ENCODE measurements around the gene GREM1. TPM values are rescaled to one million over a fixed set of nuclear protein-coding genes. Genes with fewer than 3 reads are reported as not detected.

GREM1 gene
- total RNA-seq, 3 donors from 2014 or later: 0.30 to 0.42 (median 0.41) TPM

GRCh38 chr15:32709295-32710033 is 8.3 kb upstream of the GREM1 start:
- Mint-ChIP-seq H3K4me1 (ENCODE audit: low read depth) (no peaks in the 10 kb centered on the region), H3K4me3 (no peak overlapping the region), H3K36me3 (ENCODE audit: insufficient read depth) (no peaks in the 10 kb centered on the region), H3K27me3 (ENCODE audit: low read depth) (peaks cover 25% of the 10 kb centered on the region), H3K9me3 (no peaks in the 10 kb centered on the region)
- ATAC-seq (no peak), DNase-seq (no peak)

- peak in 1 of 2 donors; percentile 27 for ATAC-seq
- Mint-ChIP-seq H3K4me3 (no peak overlapping the region), H3K9me3 (no peaks in the 10 kb centered on the region), H3K27me3 (ENCODE audit: low read depth) (peaks cover 47% of the 10 kb centered on the region), H3K36me3 (ENCODE audit: insufficient read depth) (no peaks in the 10 kb centered on the region), H3K4me1 (ENCODE audit: low read depth) (peaks cover 14% of the 10 kb centered on the region)
- DNase-seq: no peak
These were observed 2.5 kb upstream of the GREM1 start for GRCh38 chr15:32715276-32715675.

GRCh38 chr15:32716216-32716914 is 1.4 kb upstream of the GREM1 start:
- peaks cover 14% of the 10 kb centered on the region for H3K4me1 Mint-ChIP-seq (ENCODE audit: low read depth)
- no peak for ATAC-seq
- no peak overlapping the region for H3K4me3 Mint-ChIP-seq
- DNase-seq: no peak
- no peaks in the 10 kb centered on the region for H3K36me3 Mint-ChIP-seq (ENCODE audit: insufficient read depth)
- H3K9me3 Mint-ChIP-seq: no peaks in the 10 kb centered on the region
- peaks cover 55% of the 10 kb centered on the region for H3K27me3 Mint-ChIP-seq (ENCODE audit: low read depth)

GRCh38 chr15:32716915-32717425 is 834 bp upstream of the GREM1 start:
- Mint-ChIP-seq H3K9me3 (no peaks in the 10 kb centered on the region), H3K27me3 (ENCODE audit: low read depth) (peaks cover 55% of the 10 kb centered on the region), H3K4me3 (no peak overlapping the region), H3K4me1 (ENCODE audit: low read depth) (peaks cover 14% of the 10 kb centered on the region), H3K36me3 (ENCODE audit: insufficient read depth) (no peaks in the 10 kb centered on the region)
- DNase-seq (no peak), ATAC-seq (no peak)

GRCh38 chr15:32718227-32718820 is 520 bp downstream of the GREM1 start:
- Mint-ChIP-seq H3K4me1 (ENCODE audit: low read depth) (peaks cover 14% of the 10 kb centered on the region), H3K9me3 (no peaks in the 10 kb centered on the region), H3K27me3 (ENCODE audit: low read depth) (peaks cover 58% of the 10 kb centered on the region), H3K4me3 (no peak overlapping the region), H3K36me3 (ENCODE audit: insufficient read depth) (no peaks in the 10 kb centered on the region)
- DNase-seq (no peak), ATAC-seq (peak; percentile 12 to 23)

- Mint-ChIP-seq H3K4me3 (no peak overlapping the region), H3K36me3 (ENCODE audit: insufficient read depth) (no peaks in the 10 kb centered on the region), H3K27me3 (ENCODE audit: low read depth) (peaks cover 58% of the 10 kb centered on the region), H3K4me1 (ENCODE audit: low read depth) (peaks cover 14% of the 10 kb centered on the region), H3K9me3 (no peaks in the 10 kb centered on the region)
- ATAC-seq: peak; percentile 15 to 19
- DNase-seq: no peak
These were observed 1.3 kb downstream of the GREM1 start for GRCh38 chr15:32718821-32719716.

- DNase-seq: no peak
- ATAC-seq: no peak
- no peaks in the 10 kb centered on the region for H3K36me3 Mint-ChIP-seq (ENCODE audit: insufficient read depth)
- H3K4me1 Mint-ChIP-seq (ENCODE audit: low read depth): peaks cover 13% of the 10 kb centered on the region
- H3K9me3 Mint-ChIP-seq: no peaks in the 10 kb centered on the region
- peaks cover 59% of the 10 kb centered on the region for H3K27me3 Mint-ChIP-seq (ENCODE audit: low read depth)
- no peak overlapping the region for H3K4me3 Mint-ChIP-seq
These were observed 3.8 kb downstream of the GREM1 start for GRCh38 chr15:32721596-32721995.

- no peak for ATAC-seq
- no peak overlapping the region for H3K4me3 Mint-ChIP-seq
- H3K4me1 Mint-ChIP-seq (ENCODE audit: low read depth): peaks cover 8% of the 10 kb centered on the region
- no peak for DNase-seq
- peaks cover 56% of the 10 kb centered on the region for H3K27me3 Mint-ChIP-seq (ENCODE audit: low read depth)
- no peaks in the 10 kb centered on the region for H3K36me3 Mint-ChIP-seq (ENCODE audit: insufficient read depth)
- H3K9me3 Mint-ChIP-seq: no peaks in the 10 kb centered on the region
These were observed 4.3 kb downstream of the GREM1 start for GRCh38 chr15:32722136-32722535.

- DNase-seq (no peak), ATAC-seq (peak; percentile 75 to 76)
- no peaks in the 10 kb centered on the region for H3K36me3 Mint-ChIP-seq (ENCODE audit: insufficient read depth)
- H3K9me3 Mint-ChIP-seq: no peaks in the 10 kb centered on the region
- H3K4me1 Mint-ChIP-seq (ENCODE audit: low read depth): peaks cover 8% of the 10 kb centered on the region
- H3K4me3 Mint-ChIP-seq: no peak overlapping the region
- H3K27me3 Mint-ChIP-seq (ENCODE audit: low read depth): peaks cover 50% of the 10 kb centered on the region
These were observed 5.6 kb downstream of the GREM1 start for GRCh38 chr15:32723171-32723948.

- Mint-ChIP-seq H3K27me3 (ENCODE audit: low read depth) (peaks cover 41% of the 10 kb centered on the region), H3K36me3 (ENCODE audit: insufficient read depth) (no peaks in the 10 kb centered on the region), H3K9me3 (no peaks in the 10 kb centered on the region), H3K4me3 (no peak overlapping the region), H3K4me1 (ENCODE audit: low read depth) (no peaks in the 10 kb centered on the region)
- DNase-seq (no peak), ATAC-seq (peak in 1 of 2 donors; percentile 35)
These were observed 12.0 kb downstream of the GREM1 start for GRCh38 chr15:32729700-32730395.

GRCh38 chr15:32730677-32731654 is 13.2 kb downstream of the GREM1 start:
- H3K36me3 Mint-ChIP-seq (ENCODE audit: insufficient read depth): no peaks in the 10 kb centered on the region
- H3K9me3 Mint-ChIP-seq: no peaks in the 10 kb centered on the region
- no peaks in the 10 kb centered on the region for H3K4me1 Mint-ChIP-seq (ENCODE audit: low read depth)
- H3K27me3 Mint-ChIP-seq (ENCODE audit: low read depth): peaks cover 32% of the 10 kb centered on the region
- H3K4me3 Mint-ChIP-seq: no peak overlapping the region
- DNase-seq (no peak), ATAC-seq (no peak)

GRCh38 chr15:32732574-32733157 is 14.9 kb downstream of the GREM1 start:
- Mint-ChIP-seq H3K4me3 (no peak overlapping the region), H3K36me3 (ENCODE audit: insufficient read depth) (no peaks in the 10 kb centered on the region), H3K27me3 (ENCODE audit: low read depth) (peaks cover 34% of the 10 kb centered on the region), H3K4me1 (ENCODE audit: low read depth) (no peaks in the 10 kb centered on the region), H3K9me3 (no peaks in the 10 kb centered on the region)
- DNase-seq: no peak
- no peak for ATAC-seq

All from activated T-cell treated with anti-CD3 and anti-CD28 coated beads, Interleukin-2, amount 50 U/mL, for 4 hours (primary cell).